ENCODE results near the gene ADAMTSL5.

- TF ChIP-seq, protein P1, sequence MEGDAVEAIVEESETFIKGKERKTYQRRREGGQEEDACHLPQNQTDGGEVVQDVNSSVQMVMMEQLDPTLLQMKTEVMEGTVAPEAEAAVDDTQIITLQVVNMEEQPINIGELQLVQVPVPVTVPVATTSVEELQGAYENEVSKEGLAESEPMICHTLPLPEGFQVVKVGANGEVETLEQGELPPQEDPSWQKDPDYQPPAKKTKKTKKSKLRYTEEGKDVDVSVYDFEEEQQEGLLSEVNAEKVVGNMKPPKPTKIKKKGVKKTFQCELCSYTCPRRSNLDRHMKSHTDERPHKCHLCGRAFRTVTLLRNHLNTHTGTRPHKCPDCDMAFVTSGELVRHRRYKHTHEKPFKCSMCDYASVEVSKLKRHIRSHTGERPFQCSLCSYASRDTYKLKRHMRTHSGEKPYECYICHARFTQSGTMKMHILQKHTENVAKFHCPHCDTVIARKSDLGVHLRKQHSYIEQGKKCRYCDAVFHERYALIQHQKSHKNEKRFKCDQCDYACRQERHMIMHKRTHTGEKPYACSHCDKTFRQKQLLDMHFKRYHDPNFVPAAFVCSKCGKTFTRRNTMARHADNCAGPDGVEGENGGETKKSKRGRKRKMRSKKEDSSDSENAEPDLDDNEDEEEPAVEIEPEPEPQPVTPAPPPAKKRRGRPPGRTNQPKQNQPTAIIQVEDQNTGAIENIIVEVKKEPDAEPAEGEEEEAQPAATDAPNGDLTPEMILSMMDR (conservative IDR thresholded peaks at IDR 0.05; ENCODE audit: low read length): no peak
- TF ChIP-seq EZH2phosphoT487 (IDR thresholded peaks at IDR 0.05; ENCODE audit: borderline replicate concordance, low read depth, low read length): no peak
These were observed 31.5 kb downstream of the ADAMTSL5 start for GRCh38 chr19:1481224-1481892.
